Hippocampal formation (tissue), 2 donors: ENCODE measurements around the gene C16orf90.
"Not testable (repeated sequence)": the region's sequence is repeated elsewhere in the genome, so short reads cannot be mapped to it uniquely, and the experiment has no call there.

Source experiments
- DNase-seq, 2 donors: peaks; one replicate each; lab custom pipeline; 2025; lab: John Stamatoyannopoulos, UW

C16orf90 gene

GRCh38 chr16:3482659-3483241 is 12.5 kb downstream of the C16orf90 start:
- no peak for DNase-seq

- DNase-seq = no peak
Measured at GRCh38 chr16:3481696-3482658, 13.3 kb downstream of the C16orf90 start.

GRCh38 chr16:3480901-3481695 is 14.2 kb downstream of the C16orf90 start:
- no peak for DNase-seq

- no peak for DNase-seq
Measured at GRCh38 chr16:3479654-3480216, 15.6 kb downstream of the C16orf90 start.

- DNase-seq = no peak
Measured at GRCh38 chr16:3478242-3478925, 16.9 kb downstream of the C16orf90 start.

GRCh38 chr16:3476409-3476808 is 18.9 kb downstream of the C16orf90 start:
- DNase-seq = no peak

GRCh38 chr16:3475604-3476375 is 19.5 kb downstream of the C16orf90 start:
- DNase-seq = no peak

GRCh38 chr16:3474870-3475269 is 20.4 kb downstream of the C16orf90 start:
- DNase-seq = not testable (repeated sequence)

- DNase-seq = no peak
Measured at GRCh38 chr16:3474136-3474779, 21.0 kb downstream of the C16orf90 start.

GRCh38 chr16:3473596-3473943 is 21.7 kb downstream of the C16orf90 start:
- not testable (repeated sequence) for DNase-seq

GRCh38 chr16:3472878-3473595 is 22.3 kb downstream of the C16orf90 start:
- no peak for DNase-seq

GRCh38 chr16:3471518-3472176 is 23.6 kb downstream of the C16orf90 start:
- DNase-seq = no peak

GRCh38 chr16:3470723-3471122 is 24.6 kb downstream of the C16orf90 start:
- no peak for DNase-seq

GRCh38 chr16:3469736-3470135 is 25.6 kb downstream of the C16orf90 start:
- no peak for DNase-seq

- no peak for DNase-seq
Measured at GRCh38 chr16:3468501-3468900, 26.8 kb downstream of the C16orf90 start.

GRCh38 chr16:3467921-3468320 is 27.4 kb downstream of the C16orf90 start:
- no peak for DNase-seq

GRCh38 chr16:3467182-3467581 is 28.1 kb downstream of the C16orf90 start:
- DNase-seq = no peak

GRCh38 chr16:3465911-3466584 is 29.2 kb downstream of the C16orf90 start:
- DNase-seq = no peak
